Kidney epithelial cell (primary cell): ENCODE results near the gene CCM2L. TPM values are rescaled to one million over a fixed set of nuclear protein-coding genes. Genes with fewer than 3 reads are reported as not detected.

Source experiments
- DNase-seq: peaks from one replicate; pipeline ENCODE4 v3.0.0-alpha.2; 2010; ENCODE audit warnings: low read depth
- H3K27me3 ChIP-seq: 2 replicates; pipeline ENCODE4 v1.6.0; 2011; ENCODE audit warnings: low read length; ENCODE audit not compliant: control insufficient read depth, insufficient read depth
- H3K36me3 ChIP-seq: 2 replicates; pipeline ENCODE4 v1.5.1; 2011; ENCODE audit warnings: low read length; ENCODE audit not compliant: control insufficient read depth, insufficient read depth
- H3K4me3 ChIP-seq: 2 replicates; pipeline ENCODE4 v1.5.1; 2011; ENCODE audit warnings: low read depth, mild to moderate bottlenecking, control low read depth, low read length
- total RNA-seq: library from RNA; depleted of rRNA; stranded (reverse); fragments of >200 nt; gene quantifications from 2 replicates; pipeline ENCODE4 v1.2.3, GENCODE V29; 2015
- TF ChIP-seq, protein P1 (sequence below): IDR thresholded peaks from 2 replicates; pipeline ENCODE4 v1.5.1; 2011; ENCODE audit warnings: mild to moderate bottlenecking, moderate library complexity, low read length, control low read depth, inconsistent platforms; ENCODE audit not compliant: insufficient read depth, poor library complexity, severe bottlenecking

Gene CCM2L
- total RNA-seq, 1 donor from 2014 or later, result not detected

- DNase-seq, result peak; percentile 10
- Histone ChIP-seq H3K4me3 (peak overlapping the region; percentile 16), H3K36me3 (no peaks in the 10 kb centered on the region), H3K27me3 (peaks cover 35% of the 10 kb centered on the region)
- TF ChIP-seq, protein P1, sequence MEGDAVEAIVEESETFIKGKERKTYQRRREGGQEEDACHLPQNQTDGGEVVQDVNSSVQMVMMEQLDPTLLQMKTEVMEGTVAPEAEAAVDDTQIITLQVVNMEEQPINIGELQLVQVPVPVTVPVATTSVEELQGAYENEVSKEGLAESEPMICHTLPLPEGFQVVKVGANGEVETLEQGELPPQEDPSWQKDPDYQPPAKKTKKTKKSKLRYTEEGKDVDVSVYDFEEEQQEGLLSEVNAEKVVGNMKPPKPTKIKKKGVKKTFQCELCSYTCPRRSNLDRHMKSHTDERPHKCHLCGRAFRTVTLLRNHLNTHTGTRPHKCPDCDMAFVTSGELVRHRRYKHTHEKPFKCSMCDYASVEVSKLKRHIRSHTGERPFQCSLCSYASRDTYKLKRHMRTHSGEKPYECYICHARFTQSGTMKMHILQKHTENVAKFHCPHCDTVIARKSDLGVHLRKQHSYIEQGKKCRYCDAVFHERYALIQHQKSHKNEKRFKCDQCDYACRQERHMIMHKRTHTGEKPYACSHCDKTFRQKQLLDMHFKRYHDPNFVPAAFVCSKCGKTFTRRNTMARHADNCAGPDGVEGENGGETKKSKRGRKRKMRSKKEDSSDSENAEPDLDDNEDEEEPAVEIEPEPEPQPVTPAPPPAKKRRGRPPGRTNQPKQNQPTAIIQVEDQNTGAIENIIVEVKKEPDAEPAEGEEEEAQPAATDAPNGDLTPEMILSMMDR, result no peak
Measured at GRCh38 chr20:31968291-31969126, 41.7 kb upstream of the CCM2L start.

DNA sequence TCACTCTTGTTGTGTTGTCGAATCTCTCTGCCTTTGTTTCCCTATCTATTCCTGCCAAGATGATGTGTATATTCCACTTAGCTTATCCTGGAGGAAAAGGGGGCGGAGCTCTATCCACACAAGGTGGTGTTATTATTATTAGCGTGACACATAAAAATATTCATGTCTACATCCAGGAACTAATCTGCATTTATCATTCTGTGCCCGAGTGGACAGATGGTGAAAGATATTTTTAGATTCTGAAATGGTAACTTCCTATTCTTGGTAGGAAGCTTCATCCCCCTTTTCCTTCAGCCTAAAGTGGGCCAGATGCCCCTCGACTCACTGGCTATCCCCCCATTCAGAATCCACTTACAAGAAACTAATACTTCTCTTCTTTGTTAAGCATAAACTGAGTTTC is 40.2 kb upstream of the CCM2L start:
- TF ChIP-seq, protein P1, result no peak
- Histone ChIP-seq H3K4me3 (no peak overlapping the region), H3K27me3 (peaks cover 37% of the 10 kb centered on the region), H3K36me3 (no peaks in the 10 kb centered on the region)
- no peak for DNase-seq

DNA sequence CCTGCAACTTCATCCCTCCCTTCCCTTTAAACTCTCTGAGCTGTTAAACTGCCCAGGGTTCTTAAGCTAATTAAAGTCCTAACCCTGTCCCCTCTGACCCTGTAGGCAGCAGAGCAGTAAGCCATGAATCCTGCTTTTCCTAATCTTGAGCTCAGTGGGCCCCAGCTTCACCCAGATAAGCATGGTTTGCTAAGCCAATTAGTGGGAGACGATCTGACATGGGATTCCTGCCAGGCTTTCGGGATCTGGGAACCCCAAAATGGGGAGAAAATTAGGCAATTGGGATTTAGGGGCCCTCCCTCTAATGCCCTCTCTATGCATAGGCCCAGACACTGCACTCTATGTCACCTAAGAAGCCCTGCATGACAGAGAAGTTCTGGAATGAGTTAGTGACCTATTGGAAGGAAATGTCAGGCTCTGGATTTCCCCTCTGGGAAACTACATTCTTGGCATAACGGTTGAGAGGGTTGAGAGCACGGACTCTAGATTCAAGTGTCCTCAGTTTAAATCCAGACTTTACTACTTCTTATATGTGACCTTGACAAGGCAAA is 37.7 kb upstream of the CCM2L start:
- Histone ChIP-seq H3K27me3 (peaks cover 26% of the 10 kb centered on the region), H3K36me3 (no peaks in the 10 kb centered on the region), H3K4me3 (no peak overlapping the region)
- peak; percentile 16 for DNase-seq
- TF ChIP-seq, protein P1, result no peak

DNA sequence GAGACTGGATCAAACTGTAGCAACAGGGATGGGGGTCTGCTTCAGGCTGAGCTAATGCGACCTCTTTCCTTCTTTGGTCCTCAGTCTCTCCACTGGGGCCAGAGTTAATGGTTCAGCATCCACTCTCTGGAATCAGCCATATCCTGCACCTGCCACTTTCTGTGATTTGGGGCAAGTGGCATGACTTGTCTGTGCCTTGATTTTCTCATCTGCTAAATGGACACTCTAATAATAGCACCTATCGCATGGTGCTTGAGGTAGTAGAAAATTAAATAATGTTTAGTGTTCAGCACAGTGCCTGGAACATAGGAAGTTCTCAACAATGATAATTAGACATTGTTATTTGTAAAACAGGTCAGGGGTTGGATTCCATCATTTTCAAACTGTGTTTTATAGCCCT is 35.9 kb upstream of the CCM2L start:
- Histone ChIP-seq H3K4me3 (no peak overlapping the region), H3K36me3 (no peaks in the 10 kb centered on the region), H3K27me3 (peaks cover 12% of the 10 kb centered on the region)
- TF ChIP-seq, protein P1, result no peak
- DNase-seq, result no peak

DNA sequence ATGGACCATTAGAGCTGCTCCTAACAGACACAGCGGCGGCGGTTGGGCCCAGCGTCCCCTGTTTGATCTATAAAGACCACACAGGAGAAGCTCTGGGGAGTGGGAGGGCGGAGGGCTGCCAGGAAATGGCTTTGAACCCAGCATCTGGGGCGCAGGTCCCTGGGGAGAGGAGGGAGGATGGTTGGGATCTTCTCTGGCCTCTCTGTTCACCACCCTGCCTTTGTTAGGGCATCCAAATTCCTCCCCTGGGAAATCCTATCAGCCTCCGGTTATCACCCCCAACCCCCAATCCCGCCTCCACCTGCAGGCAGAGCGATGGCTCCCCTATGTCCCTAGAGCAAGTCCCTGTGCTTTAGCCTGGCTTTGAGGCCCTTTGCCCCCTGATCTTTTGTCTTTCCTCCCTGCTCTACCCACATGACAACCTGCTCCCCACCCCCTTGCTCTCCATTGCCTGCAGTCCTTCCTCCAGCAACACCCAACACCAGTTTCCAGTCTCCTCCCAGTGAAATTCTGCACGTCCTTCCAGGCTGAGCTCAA is 35.2 kb upstream of the CCM2L start:
- TF ChIP-seq, protein P1, result no peak
- no peaks in the 10 kb centered on the region for H3K36me3 ChIP-seq
- peaks cover 11% of the 10 kb centered on the region for H3K27me3 ChIP-seq
- DNase-seq, result no peak
- H3K4me3 ChIP-seq, result no peak overlapping the region
